TTC549 (cell line): ENCODE data around the gene TAF4.
"Not testable (repeated sequence)": the region's sequence is repeated elsewhere in the genome, so short reads cannot be mapped to it uniquely, and the experiment has no call there.

Source experiments
- FAIRE-seq: peaks from 2 replicates; lab custom pipeline; 2012; peaks lifted over from hg19 to GRCh38; lab: Jason Lieb, UNC

Gene TAF4

DNA sequence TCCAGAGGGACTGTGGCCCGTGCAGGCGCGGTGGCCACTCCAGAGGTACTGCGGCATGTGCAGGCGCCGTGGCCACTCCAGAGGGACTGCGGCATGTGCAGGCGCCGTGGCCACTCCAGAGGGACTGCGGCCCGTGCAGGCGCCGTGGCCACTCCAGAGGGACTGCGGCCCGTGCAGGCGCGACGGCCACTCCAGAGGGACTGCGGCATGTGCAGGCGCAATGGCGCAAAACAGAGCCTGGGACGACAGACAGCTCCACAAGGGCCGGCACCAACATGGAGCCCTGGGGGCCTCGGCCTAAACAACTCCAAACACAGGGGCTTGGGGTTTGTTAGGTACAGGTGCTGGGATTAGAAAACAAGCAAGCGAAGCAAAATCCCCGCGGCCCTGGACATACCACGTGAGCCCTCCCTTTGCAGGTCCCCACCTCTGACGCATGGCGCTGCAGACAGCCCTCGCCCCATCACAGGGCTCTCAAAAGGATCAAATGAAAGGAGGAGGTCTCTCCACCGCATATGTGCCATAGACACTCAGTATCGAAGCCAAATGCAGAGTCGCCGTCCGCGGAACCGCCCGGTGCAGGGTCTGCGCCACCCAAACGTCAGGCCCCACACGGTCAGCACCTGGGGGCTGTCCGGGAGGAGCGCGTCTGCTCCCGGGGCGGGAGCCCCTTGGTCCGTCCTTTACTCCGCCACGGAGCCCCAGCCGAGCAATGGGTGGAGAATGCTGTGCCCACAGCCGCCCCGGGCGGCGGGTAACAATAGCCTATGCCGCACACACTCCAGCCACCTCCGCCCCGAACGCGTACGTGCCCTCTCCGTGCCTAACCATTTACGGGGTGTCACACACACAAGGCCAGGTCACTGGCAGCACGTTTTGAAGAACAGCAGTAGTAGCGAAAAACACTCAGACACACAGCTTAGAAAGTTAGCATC lies 85.7 kb downstream of the TAF4 start:
- no peak for FAIRE-seq

GRCh38 chr20:61979090-61979489 lies 86.6 kb downstream of the TAF4 start:
- no peak for FAIRE-seq

DNA sequence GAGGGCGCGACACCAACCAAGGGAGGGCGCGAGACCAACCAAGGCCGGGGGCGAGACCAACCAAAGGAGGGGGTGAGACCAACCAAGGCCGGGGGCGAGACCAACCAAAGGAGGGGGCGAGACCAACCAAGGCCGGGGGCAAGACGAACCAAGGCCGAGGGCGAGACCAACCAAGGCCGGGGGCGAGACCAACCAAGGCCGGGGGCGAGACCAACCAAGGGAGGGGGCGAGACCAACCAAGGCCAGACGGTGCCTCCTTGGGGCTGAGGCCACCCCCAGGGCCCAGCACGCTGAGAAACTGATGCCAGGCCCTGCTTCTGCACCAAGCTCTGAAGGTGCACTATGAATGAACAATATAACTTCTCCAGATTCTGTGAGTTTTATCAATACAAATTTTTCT lies 87.2 kb downstream of the TAF4 start:
- FAIRE-seq: no peak

- no peak for FAIRE-seq
Observed at GRCh38 chr20:61977419-61977786, 88.3 kb downstream of the TAF4 start.

DNA sequence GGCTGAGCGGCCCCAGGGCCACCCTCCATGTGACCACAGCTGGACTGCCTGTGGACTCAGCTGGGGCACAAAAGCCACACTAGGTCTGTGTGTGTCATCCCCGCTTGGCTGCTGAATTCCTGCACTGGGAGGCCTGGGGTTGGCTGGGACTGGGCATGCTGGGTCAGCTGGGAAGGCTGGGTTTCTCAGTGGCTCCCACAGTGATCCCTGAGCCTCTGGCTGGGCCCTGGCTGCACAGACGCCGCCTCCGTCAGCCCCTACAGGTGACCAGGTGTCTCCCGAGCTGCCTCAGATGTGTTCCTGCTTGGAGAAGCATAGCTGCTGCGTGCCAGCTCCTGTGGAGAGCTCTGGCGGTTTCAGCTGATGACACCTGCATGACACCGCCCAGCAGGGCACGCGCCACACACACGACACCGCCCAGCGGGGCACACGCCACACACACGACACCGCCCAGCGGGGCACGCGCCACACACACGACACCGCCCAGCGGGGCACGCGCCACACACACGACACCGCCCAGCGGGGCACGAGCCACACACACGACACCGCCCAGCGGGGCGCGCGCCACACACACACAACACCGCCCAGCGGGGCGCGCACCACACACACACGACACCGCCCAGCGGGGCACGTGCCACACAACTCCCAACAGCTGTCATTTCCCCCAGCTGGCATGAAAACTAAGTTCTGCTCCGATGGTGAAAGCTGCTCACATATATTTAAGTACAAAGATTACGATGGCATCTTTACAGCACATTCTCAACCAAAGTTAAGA lies 88.8 kb downstream of the TAF4 start:
- FAIRE-seq: no peak

- no peak for FAIRE-seq
Observed at GRCh38 chr20:61976263-61976643, 89.4 kb downstream of the TAF4 start.

- no peak for FAIRE-seq
Observed at GRCh38 chr20:61975407-61976129, 90.1 kb downstream of the TAF4 start.

DNA sequence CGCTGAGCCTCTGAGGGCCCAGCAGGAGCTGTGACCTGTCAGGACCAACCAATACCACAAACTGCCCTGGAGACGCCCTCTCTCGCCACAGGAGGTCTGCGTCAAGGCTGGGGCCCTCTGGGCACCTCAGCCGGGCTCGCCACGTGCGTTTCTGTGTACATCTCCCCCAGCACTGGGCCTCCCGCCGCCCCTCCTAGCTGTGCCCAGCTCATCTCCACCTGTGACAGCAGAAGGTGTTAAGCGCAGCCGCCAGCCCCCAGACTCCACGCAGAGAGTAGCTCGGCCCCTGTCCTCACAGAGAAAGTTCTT lies 91.4 kb downstream of the TAF4 start:
- FAIRE-seq: no peak

GRCh38 chr20:61973515-61974356 lies 91.9 kb downstream of the TAF4 start:
- no peak for FAIRE-seq

DNA sequence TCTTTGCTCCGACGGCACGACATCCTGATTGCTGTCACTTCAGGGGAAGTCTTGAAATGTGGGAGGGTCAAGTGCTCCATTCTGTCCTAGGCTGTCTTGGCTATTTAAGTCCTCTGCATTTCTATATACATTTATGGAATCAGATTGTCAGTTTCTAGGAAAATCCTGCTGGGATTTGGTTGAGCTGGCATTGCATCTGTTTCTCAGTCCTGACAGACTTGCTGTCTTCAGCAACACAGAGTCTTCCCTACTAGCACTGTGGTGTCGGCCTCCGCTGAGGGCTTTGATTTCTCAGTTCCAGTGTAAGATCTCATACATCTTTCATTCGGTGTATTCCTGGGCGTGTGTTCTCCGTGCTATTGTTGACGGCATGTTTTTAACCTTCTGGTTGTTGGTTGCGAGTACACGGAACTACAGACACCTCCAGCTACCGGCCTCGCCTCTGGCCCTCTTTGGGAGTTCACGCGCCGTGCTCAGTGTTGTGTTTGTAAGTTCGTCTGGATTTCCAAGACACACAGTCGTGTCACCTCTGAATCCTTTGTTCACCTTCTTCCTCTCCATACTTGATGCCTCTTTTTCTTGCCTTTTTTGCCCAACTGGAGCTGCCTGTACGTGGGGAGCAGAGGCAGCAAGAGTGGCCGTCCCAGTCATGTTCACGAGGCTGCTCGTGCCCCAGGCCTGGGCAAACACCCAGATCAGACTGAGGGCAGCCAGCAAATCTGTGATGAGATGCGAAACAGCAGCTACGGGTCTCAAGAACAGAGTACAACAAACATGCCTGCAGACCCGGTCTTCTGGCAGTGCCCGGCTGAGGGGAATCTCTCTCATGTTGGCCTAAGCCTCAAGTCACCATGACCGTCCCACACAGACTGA lies 92.8 kb downstream of the TAF4 start:
- no peak for FAIRE-seq

- FAIRE-seq: not testable (repeated sequence)
Observed at GRCh38 chr20:61971595-61971994, 94.1 kb downstream of the TAF4 start.

DNA sequence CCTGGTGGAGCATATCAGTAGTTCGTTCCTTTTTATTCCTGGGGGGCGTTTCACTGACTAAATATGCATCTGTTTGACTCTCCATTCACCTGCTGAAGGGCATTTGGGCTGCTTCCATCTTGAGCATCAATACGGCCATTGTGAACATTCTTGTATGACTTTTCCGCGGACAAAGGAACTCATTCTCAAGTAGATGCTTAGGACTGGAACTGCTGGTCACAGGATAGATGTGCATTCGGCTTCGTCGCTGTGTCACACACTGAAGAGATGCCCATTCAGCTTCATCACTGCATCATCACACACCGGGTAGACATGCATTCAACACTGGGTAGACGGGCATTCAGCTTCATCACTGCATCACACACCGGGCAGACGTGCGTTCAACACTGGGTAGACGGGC lies 95.3 kb downstream of the TAF4 start:
- FAIRE-seq: no peak

GRCh38 chr20:61969806-61970205 lies 95.9 kb downstream of the TAF4 start:
- no peak for FAIRE-seq

GRCh38 chr20:61968932-61969331 lies 96.7 kb downstream of the TAF4 start:
- FAIRE-seq: no peak

DNA sequence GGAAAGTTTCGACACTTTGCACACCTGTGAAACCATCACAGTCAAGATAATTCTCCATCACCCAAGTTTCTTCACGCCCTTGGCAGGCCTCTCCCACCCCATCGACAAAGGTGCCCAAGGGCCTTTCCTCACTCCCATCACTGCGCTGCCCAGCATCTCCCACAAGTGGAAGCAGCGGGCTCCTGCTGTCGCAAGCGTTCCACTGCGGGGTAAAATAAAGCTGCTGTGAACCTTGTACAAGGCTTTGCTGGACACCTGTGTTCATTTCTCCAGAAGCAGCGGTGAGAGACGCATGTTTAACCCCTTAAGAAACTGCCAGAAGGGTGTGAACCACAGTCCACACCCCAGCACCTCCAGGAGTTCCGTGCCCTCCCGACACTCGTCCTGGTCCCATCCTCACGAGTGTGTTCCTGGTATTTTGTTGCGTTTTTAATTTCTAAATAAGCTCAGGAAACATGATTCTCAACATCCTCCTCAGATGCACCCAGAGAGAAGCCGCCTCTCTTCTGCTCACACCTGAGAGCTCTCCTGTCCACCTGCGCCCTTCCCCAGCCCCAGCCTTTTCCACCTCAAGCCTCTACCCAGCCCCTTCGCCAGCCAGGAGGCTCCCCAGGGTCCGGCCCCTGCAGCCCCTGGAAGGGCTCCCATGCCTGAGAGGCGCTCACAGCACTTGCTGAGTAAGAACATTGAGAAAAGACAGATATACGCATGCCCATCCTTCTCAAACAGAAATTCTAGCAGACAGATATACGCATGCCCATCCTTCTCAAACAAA lies 97.5 kb downstream of the TAF4 start:
- no peak for FAIRE-seq

DNA sequence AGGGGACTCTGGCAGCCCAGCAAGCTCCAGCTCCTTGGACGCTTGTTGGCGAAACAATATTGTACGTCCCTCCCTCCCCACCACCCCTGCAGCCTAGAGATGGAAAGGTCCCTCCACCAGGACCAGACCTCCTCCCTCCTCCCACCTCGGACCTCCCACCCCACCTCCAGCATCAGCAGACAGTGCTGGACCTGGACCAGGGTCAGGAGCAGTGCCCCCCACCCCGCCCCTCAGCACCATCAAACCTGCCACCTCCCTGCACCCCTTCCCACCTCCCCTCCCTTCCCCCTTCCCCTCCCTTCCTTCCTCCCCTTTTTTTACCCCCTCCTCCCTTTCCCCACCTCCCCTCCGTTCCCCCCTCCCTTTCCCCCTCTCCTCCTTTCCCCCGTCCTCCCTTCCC lies 98.4 kb downstream of the TAF4 start:
- FAIRE-seq: no peak

DNA sequence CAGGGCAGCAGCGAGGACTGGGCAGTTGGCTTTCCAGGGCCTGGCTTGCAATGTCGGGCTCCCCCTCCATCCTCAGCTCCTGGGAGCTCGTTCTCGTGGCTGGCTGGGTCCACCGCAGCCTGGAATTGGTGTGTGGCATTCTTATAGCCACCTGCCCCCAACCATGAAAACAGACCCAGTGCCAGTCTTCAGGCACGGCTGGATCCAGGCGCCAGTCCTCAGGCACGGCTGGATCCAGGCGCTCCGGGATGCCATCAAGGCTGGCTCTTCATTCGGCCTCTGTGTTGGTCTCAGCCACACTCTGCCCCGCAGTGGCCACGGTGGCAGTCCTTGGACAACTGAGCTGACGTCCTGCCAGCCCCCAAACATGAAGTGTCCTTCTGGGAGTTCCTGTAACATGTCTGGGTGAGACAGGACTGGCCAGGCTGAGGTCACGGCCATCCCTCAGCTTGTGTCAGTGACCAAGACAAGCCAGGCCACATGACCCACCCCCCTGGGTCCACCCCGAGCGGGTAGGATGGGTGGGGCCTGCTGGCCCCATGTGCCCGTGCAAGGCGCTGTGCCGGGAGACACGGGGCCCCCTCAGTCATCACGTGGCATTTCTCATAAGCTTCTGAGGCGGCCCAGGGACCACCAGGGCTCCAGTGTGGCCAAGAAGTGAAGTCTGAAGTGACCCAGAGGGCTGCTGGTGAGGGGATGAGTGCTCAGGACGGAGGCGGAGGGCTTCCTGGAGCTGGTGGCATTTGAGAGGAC lies 99.0 kb downstream of the TAF4 start:
- FAIRE-seq: no peak

DNA sequence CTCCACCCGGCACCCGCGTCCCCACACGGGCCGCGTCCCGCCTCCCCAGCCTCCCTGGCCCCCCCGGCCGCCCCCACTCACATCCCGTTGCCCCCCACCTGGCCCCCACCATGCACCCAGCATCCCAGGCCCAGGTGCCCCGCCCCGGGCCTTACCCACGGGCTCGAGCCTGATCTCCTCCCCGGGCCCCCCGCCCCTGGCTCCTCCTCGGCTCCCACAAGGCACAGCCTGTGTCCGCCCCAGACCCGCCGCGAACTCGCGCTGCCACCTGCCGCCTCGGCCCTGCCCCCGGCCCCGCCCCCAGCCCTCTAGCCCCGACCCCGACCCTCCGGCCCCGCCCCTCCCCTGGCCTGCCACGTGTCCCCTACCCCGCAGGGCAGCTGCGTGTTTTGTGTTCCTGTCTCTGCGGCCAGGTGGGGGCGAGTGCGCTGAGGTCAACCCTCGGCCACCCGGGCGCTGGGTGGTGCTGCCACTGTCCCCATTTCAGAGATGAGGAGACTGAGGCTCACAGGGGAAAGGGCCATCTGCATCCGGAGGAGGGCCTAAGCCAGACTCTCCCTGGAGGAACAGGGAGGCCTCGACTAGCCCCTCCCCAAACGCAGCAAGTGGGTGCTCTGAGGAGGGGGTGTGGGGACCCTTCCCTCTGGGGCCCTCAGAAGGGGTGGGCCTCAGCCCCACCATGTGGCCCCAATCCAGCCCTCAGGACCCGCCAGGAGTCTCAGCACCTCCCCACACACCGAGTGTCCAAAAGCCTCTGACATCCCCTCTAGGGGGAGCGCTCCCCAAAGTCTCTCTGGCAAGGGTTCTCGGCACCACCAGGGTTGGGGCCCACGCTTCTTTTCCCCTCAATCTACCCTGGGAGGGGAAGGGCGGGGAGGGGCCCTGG lies 99.8 kb downstream of the TAF4 start:
- no peak for FAIRE-seq
